SK-N-SH (cell line): ENCODE results near the gene ABHD16A. TPM values are rescaled to one million over a fixed set of nuclear protein-coding genes. Genes with fewer than 3 reads are reported as not detected.
A peak's percentile ranks its signal among the peaks of the same experiment; 100 is the strongest.

Source experiments
- CTCF ChIA-PET: fragments of 300-600, 350-600 bp; formaldehyde crosslinking; extraction: SDS; loops from one replicate; lab custom pipeline; 2021; lab: Yijun Ruan, JAX
- POLR2A ChIA-PET: fragments of 350-600 bp; sonication (Branson Sonifier 250); formaldehyde crosslinking; extraction: SDS; loops from one replicate; lab custom pipeline; 2020; ENCODE audit warnings: antibody characterized with exemption, inconsistent platforms; lab: Yijun Ruan, JAX
- DNase-seq: peaks from one replicate; pipeline ENCODE4 v3.0.0; 2012
- H2AFZ ChIP-seq: fragments of 200-600 bp; sonication (generic); 2 replicates; pipeline ENCODE4 v1.8.1; 2016; ENCODE audit warnings: antibody characterized with exemption, mild to moderate bottlenecking, low read depth
- H3F3A ChIP-seq: fragments of 200-600 bp; sonication (generic); replicated peaks from 2 replicates; pipeline ENCODE3; 2016; ENCODE audit warnings: antibody characterized with exemption, mild to moderate bottlenecking; ENCODE audit not compliant: insufficient read depth
- H3K27ac ChIP-seq, 2 experiments: fragments of 200-500 bp in 1 of 2; fragments of 200-600 bp in 1 of 2; sonication (Bioruptor generic) in 1 of 2; sonication (generic), shearing (Covaris generic) in 1 of 2; 2 replicates each; pipeline versions ENCODE4 v1.5.1 to v1.6.1; 2014 to 2016; ENCODE audit warnings: low read depth in 2 of 2, inconsistent platforms in 1 of 2, low read length in 1 of 2, mild to moderate bottlenecking in 1 of 2, mixed read lengths in 1 of 2
- H3K27me3 ChIP-seq: fragments of 200-600 bp; sonication (generic), shearing (Covaris generic); 2 replicates; pipeline ENCODE4 v1.6.1; 2016; ENCODE audit warnings: mixed run types; ENCODE audit not compliant: insufficient read depth
- H3K36me3 ChIP-seq, 2 experiments: fragments of 200-500 bp in 1 of 2; fragments of 200-600 bp in 1 of 2; sonication (Bioruptor generic) in 1 of 2; sonication (generic) in 1 of 2; replicated peaks in 1 of 2; 2 replicates each; pipeline versions ENCODE3 to v1.5.1; 2014 to 2016; ENCODE audit warnings: low read length in 1 of 2, mild to moderate bottlenecking in 1 of 2; ENCODE audit not compliant: insufficient read depth in 2 of 2, control insufficient read depth in 1 of 2
- H3K4me1 ChIP-seq, 2 experiments: fragments of 200-500 bp in 1 of 2; fragments of 200-600 bp in 1 of 2; sonication (Bioruptor generic) in 1 of 2; sonication (generic), shearing (Covaris generic) in 1 of 2; 2 replicates each; pipeline versions ENCODE4 v1.5.1 to v1.6.1; 2014 to 2016; ENCODE audit warnings: low read depth in 1 of 2, low read length in 1 of 2, mixed run types in 1 of 2; ENCODE audit not compliant: insufficient read depth in 2 of 2, control insufficient read depth in 1 of 2
- H3K4me2 ChIP-seq: fragments of 200-600 bp; sonication (generic), shearing (Covaris generic); 2 replicates; pipeline ENCODE4 v1.6.1; 2017; ENCODE audit warnings: mixed run types
- H3K4me3 ChIP-seq, 2 experiments: fragments of 200-500 bp in 1 of 2; fragments of 200-600 bp in 1 of 2; sonication (Bioruptor generic) in 1 of 2; sonication (generic), shearing (Covaris generic) in 1 of 2; 2 replicates each; pipeline versions ENCODE4 v1.5.1 to v1.8.1; 2014 to 2016; ENCODE audit warnings: low read depth in 2 of 2, inconsistent platforms in 1 of 2, low read length in 1 of 2, mild to moderate bottlenecking in 1 of 2, mixed read lengths in 1 of 2, moderate library complexity in 1 of 2
- H3K79me2 ChIP-seq: fragments of 200-600 bp; sonication (generic); 2 replicates; pipeline ENCODE4 v1.8.1; 2017; ENCODE audit warnings: mild to moderate bottlenecking; ENCODE audit not compliant: insufficient read depth
- H3K9ac ChIP-seq: fragments of 200-600 bp; sonication (generic); 2 replicates; pipeline ENCODE4 v1.6.1; 2017; ENCODE audit warnings: mixed run types
- H3K9me2 ChIP-seq: fragments of 200-600 bp; sonication (generic); 2 replicates; pipeline ENCODE4 v1.6.1; 2017; ENCODE audit warnings: mixed run types
- H3K9me3 ChIP-seq: fragments of 200-600 bp; sonication (generic); 2 replicates; pipeline ENCODE4 v1.6.1; 2017; ENCODE audit warnings: mixed run types, mild to moderate bottlenecking, moderate library complexity
- H4K20me1 ChIP-seq: fragments of 200-600 bp; sonication (generic); 2 replicates; pipeline ENCODE4 v1.6.1; 2017; ENCODE audit warnings: mild to moderate bottlenecking, mixed run types; ENCODE audit not compliant: insufficient read depth
- FOSL2 ChIP-seq: IDR thresholded peaks from 2 replicates; pipeline ENCODE4 v1.4.0; 2012; ENCODE audit warnings: low read depth, mild to moderate bottlenecking, moderate library complexity, borderline replicate concordance
- FOXJ3 ChIP-seq: sonication (generic); formaldehyde crosslinking; IDR thresholded peaks from 2 replicates; pipeline ENCODE4 v1.5.1; 2020; ENCODE audit warnings: mild to moderate bottlenecking, missing genetic modification reagents
- GABPA ChIP-seq: IDR thresholded peaks from 2 replicates; pipeline ENCODE4 v1.4.0; 2012; ENCODE audit warnings: low read depth, mild to moderate bottlenecking
- GATA2 ChIP-seq: sonication (generic); formaldehyde crosslinking; IDR thresholded peaks from 2 replicates; pipeline ENCODE4 v1.5.0; 2020; ENCODE audit warnings: mild to moderate bottlenecking, missing genetic modification reagents
- JUND ChIP-seq: IDR thresholded peaks from 2 replicates; pipeline ENCODE4 v1.4.0; 2012
- MEF2A ChIP-seq: IDR thresholded peaks from 2 replicates; pipeline ENCODE4 v1.4.0; 2012; ENCODE audit warnings: low read depth, borderline replicate concordance
- RAD21 ChIP-seq: IDR thresholded peaks from 2 replicates; pipeline ENCODE4 v1.6.1; 2012; ENCODE audit warnings: mild to moderate bottlenecking, low read length
- RCOR1 ChIP-seq: fragments of 150-350 bp; IDR thresholded peaks from 2 replicates; pipeline ENCODE4 v1.6.1; 2017; ENCODE audit warnings: antibody characterized with exemption, low read length
- RXRA ChIP-seq: IDR thresholded peaks from 2 replicates; pipeline ENCODE4 v1.4.0; 2012; ENCODE audit warnings: low read depth, mild to moderate bottlenecking, borderline replicate concordance
- SIN3A ChIP-seq: IDR thresholded peaks from 2 replicates; pipeline ENCODE4 v1.6.1; 2012; ENCODE audit warnings: low read depth, mild to moderate bottlenecking, low read length, moderate library complexity, borderline replicate concordance
- SMC3 ChIP-seq: IDR thresholded peaks from 2 replicates; pipeline ENCODE4 v1.6.1; 2012; ENCODE audit warnings: low read depth, low read length, improper control_type of control experiment
- YY1 ChIP-seq: IDR thresholded peaks from 2 replicates; pipeline ENCODE4 v1.4.0; 2012; ENCODE audit warnings: low read depth, mild to moderate bottlenecking
- WGBS: methylation state at CpG from one replicate; pipeline ENCODE4 v1.1.6; 2017; ENCODE audit warnings: low lambda C conversion rate; 5-methylcytosine and 5-hydroxymethylcytosine counted together
- polyA plus RNA-seq, 3 experiments: library from polyadenylated mRNA; depleted of rRNA; stranded (reverse); fragments of >200 nt; gene quantifications; 2 replicates each; pipeline ENCODE4 v1.2.3, GENCODE V29; 2012
- TF ChIP-seq, protein P1 (sequence below): IDR thresholded peaks from 2 replicates; pipeline ENCODE4; 2012
- TF ChIP-seq, protein P2 (sequence below): fragments of 150-350 bp; IDR thresholded peaks from 2 replicates; pipeline ENCODE4 v1.6.1; 2016; ENCODE audit warnings: mild to moderate bottlenecking, low read depth, low read length
- TF ChIP-seq, protein P3 (sequence below): IDR thresholded peaks from 2 replicates; pipeline ENCODE4 v1.4.0; 2012; ENCODE audit warnings: low read depth, borderline replicate concordance
- TF ChIP-seq, protein P4 (sequence below): IDR thresholded peaks from 2 replicates; pipeline ENCODE4 v1.4.0; 2012; ENCODE audit warnings: low read depth, borderline replicate concordance

The ABHD16A gene
- polyA plus RNA-seq, 1 of the 3 experiments (the other 2 are of a cell fraction), result 49.3 TPM

DNA sequence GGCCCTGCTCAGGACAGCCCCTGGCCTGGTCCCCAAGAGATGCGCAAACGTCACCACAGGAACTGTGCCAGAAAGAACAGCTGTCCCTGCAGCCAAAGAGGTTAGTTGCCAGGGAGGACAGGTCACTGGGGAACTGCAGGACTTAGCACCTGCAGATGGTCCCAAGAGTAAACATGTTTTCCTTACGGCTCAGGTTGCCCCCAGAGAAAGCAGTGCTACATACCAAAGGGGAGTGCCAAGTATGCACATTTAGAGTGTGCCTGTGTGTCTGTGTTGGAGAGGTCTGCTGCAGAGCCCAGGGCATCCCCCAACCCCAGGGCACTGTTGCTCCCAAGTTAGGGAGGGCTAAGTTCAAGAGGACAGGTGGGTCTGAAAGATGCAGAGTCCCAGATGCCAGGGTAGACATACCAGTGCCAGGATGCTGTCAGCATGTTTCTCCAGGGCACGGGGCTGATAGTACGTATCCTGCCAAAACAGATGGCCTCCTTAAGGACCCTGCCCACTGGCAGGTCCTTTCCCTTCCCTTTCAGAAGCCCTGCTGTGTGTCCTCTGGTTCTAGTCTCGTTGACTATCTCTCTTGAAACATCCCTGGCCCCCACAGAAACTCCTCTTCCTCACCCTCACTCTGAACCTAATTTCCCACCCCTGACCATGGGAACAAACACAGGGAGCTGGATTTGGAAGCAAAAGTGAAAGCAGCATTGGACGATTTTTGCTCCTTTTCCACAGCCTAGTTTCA is 1.3 kb downstream of the ABHD16A start:
- H3K9me3 ChIP-seq, result no peaks in the 10 kb centered on the region
- ChIA-PET CTCF (interaction anchor here (0.7 to 1.7 kb wide), 3 partner anchors 11 to 125 kb away, joined by 3 to 5 read pairs (median 3); partner anchors contain the start of gene MSH5), POLR2A (interaction anchor here (1.1 to 1.8 kb wide), 3 partner anchors 7 to 128 kb away, joined by 3 to 7 read pairs (median 3); partner anchors contain the start of gene HSPA1B)
- peak overlapping the region; percentile 95 for H3K9ac ChIP-seq
- H3K79me2 ChIP-seq, result peaks cover 36% of the 10 kb centered on the region
- peak overlapping the region; percentile 91 for H2AFZ ChIP-seq
- H3F3A ChIP-seq, result peaks cover 12% of the 10 kb centered on the region
- H3K27me3 ChIP-seq, result no peaks in the 10 kb centered on the region
- peak overlapping the region; percentile 81 to 98 for H3K4me3 ChIP-seq
- TF ChIP-seq, protein P1, sequence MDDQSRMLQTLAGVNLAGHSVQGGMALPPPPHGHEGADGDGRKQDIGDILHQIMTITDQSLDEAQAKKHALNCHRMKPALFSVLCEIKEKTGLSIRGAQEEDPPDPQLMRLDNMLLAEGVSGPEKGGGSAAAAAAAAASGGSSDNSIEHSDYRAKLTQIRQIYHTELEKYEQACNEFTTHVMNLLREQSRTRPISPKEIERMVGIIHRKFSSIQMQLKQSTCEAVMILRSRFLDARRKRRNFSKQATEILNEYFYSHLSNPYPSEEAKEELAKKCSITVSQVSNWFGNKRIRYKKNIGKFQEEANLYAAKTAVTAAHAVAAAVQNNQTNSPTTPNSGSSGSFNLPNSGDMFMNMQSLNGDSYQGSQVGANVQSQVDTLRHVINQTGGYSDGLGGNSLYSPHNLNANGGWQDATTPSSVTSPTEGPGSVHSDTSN, result no peak
- TF ChIP-seq FOSL2, result no peak
- H3K27ac ChIP-seq, result peak overlapping the region; percentile 87 to 89; a peak in 3 of 4 replicates
- H3K36me3 ChIP-seq, result peaks cover under 1 to 17% of the 10 kb centered on the region in 2 experiments
- WGBS, result 43% methylated on average over 6 of the region's 7 CpGs
- no peaks in the 10 kb centered on the region for H4K20me1 ChIP-seq
- peak overlapping the region; percentile 97 for H3K4me2 ChIP-seq
- no peaks in the 10 kb centered on the region for H3K9me2 ChIP-seq
- DNase-seq, result peak; percentile 60
- peaks cover 0 to 15% of the 10 kb centered on the region in 2 experiments; a peak in 2 of 4 replicates for H3K4me1 ChIP-seq

DNA sequence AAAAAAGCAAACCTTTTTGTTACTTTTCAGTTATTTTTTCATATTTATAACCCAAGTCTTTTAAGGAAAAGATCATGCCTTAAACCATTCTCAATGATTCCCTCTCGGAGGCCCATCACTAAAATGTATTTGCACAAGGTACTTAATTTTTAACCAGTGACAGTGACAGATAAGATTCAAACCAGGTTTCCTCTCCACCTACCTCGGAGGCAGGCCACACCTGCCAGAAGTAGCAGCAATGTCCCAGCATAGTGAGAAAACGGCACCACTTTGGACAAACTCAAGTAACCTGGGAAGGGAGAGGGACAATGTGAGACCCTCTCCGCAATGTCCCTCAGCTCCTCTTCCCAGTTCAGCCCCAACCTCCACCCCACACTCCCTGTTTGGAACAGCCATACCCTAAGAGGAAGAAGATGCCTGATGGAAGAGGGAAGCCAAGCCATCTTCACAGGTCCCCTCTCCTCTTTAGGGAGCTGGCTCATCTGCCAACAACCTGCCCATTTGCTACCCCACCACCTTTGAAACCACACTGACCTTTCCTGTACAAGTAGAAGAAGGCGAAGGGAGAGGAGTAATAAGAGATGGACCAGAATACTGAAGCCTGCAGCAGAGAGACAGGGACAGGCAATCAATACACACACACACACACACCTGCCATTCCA is 2.3 kb downstream of the ABHD16A start:
- no peak overlapping the region for H3K9ac ChIP-seq
- H2AFZ ChIP-seq, result no peak overlapping the region
- no peaks in the 10 kb centered on the region for H3K9me3 ChIP-seq
- peak overlapping the region; percentile 97 for H3K4me2 ChIP-seq
- WGBS, result 84% methylated on average over 5 of the region's 5 CpGs
- H3K27ac ChIP-seq, result no peak overlapping the region
- peaks cover 0 to 15% of the 10 kb centered on the region in 2 experiments; a peak in 2 of 4 replicates for H3K4me1 ChIP-seq
- TF ChIP-seq SMC3 (no peak), RCOR1 (no peak), JUND (no peak), RAD21 (no peak), SIN3A (no peak), YY1 (no peak), GATA2 (no peak), GABPA (no peak), RXRA (no peak), MEF2A (no peak), FOXJ3 (no peak)
- TF ChIP-seq, protein P2, sequence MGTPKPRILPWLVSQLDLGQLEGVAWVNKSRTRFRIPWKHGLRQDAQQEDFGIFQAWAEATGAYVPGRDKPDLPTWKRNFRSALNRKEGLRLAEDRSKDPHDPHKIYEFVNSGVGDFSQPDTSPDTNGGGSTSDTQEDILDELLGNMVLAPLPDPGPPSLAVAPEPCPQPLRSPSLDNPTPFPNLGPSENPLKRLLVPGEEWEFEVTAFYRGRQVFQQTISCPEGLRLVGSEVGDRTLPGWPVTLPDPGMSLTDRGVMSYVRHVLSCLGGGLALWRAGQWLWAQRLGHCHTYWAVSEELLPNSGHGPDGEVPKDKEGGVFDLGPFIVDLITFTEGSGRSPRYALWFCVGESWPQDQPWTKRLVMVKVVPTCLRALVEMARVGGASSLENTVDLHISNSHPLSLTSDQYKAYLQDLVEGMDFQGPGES, result no peak
- TF ChIP-seq, protein P3, sequence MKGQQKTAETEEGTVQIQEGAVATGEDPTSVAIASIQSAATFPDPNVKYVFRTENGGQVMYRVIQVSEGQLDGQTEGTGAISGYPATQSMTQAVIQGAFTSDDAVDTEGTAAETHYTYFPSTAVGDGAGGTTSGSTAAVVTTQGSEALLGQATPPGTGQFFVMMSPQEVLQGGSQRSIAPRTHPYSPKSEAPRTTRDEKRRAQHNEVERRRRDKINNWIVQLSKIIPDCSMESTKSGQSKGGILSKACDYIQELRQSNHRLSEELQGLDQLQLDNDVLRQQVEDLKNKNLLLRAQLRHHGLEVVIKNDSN, result no peak
- TF ChIP-seq, protein P4, sequence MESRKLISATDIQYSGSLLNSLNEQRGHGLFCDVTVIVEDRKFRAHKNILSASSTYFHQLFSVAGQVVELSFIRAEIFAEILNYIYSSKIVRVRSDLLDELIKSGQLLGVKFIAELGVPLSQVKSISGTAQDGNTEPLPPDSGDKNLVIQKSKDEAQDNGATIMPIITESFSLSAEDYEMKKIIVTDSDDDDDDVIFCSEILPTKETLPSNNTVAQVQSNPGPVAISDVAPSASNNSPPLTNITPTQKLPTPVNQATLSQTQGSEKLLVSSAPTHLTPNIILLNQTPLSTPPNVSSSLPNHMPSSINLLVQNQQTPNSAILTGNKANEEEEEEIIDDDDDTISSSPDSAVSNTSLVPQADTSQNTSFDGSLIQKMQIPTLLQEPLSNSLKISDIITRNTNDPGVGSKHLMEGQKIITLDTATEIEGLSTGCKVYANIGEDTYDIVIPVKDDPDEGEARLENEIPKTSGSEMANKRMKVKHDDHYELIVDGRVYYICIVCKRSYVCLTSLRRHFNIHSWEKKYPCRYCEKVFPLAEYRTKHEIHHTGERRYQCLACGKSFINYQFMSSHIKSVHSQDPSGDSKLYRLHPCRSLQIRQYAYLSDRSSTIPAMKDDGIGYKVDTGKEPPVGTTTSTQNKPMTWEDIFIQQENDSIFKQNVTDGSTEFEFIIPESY, result no peak
- POLR2A ChIA-PET, result no interaction called here
- no peaks in the 10 kb centered on the region for H3K9me2 ChIP-seq
- no peaks in the 10 kb centered on the region for H3K27me3 ChIP-seq
- 0 out of 4 replicates have a peak overlapping the region, but pooled peaks of 1 of the 2 experiments have one; percentile 6 for H3K4me3 ChIP-seq
- peaks cover 4 to 21% of the 10 kb centered on the region in 2 experiments for H3K36me3 ChIP-seq
- H3F3A ChIP-seq, result peaks cover 10% of the 10 kb centered on the region
- CTCF ChIA-PET, result interaction anchor here (1.8 to 2.1 kb wide), 2 partner anchors 10 to 129 kb away, joined by 6 to 8 read pairs; no protein-coding TSS in a partner anchor
- peaks cover 36% of the 10 kb centered on the region for H3K79me2 ChIP-seq
- no peak for DNase-seq
- no peaks in the 10 kb centered on the region for H4K20me1 ChIP-seq
